Measurements from ENCODE around the gene MED8.

The MED8 gene

GRCh38 chr1:43358746-43359693 is 30.6 kb downstream of the MED8 start, which contains the start of gene CDC20:
TSS of gene CDC20 (plus strand) at chr1:43358981. CDS start at chr1:43359216, 235 bp downstream.
- peak; percentile 99 to 100 (median 99) for DNase-seq (ENCODE audit: low read depth in 3 of 3)

- no peak for DNase-seq (ENCODE audit: low read depth in 3 of 3)
Observed at GRCh38 chr1:43358121-43358745, 31.4 kb downstream of the MED8 start.

GRCh38 chr1:43357251-43357650 is 32.3 kb downstream of the MED8 start:
- no peak for DNase-seq (ENCODE audit: low read depth in 3 of 3)

- no peak for DNase-seq (ENCODE audit: low read depth in 3 of 3)
Observed at GRCh38 chr1:43354936-43355335, 34.7 kb downstream of the MED8 start.

- DNase-seq (ENCODE audit: low read depth in 3 of 3) = no peak
Observed at GRCh38 chr1:43354471-43354870, 35.1 kb downstream of the MED8 start.

DNA sequence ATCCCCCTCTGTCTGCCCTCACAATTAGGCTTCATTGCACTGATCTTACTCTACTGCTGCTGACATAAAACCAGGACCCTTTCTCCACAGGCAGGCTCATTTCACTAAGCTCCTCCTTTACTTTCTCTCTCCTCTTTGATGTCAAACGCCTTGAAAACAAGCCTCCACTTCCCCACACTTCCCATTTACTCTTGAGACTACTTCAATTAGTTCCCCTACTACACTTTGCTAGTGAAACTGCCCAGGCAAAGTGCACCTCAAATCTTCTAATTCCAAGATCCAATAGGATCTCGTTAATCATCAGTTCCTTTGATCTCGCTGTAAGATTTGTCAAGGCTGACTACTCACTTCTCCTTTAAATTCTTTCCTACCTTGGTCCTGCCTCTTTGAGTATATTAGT is 36.7 kb downstream of the MED8 start:
- no peak for DNase-seq (ENCODE audit: low read depth in 3 of 3)

- DNase-seq (ENCODE audit: low read depth in 3 of 3) = no peak
Observed at GRCh38 chr1:43352351-43352705, 37.3 kb downstream of the MED8 start.

DNA sequence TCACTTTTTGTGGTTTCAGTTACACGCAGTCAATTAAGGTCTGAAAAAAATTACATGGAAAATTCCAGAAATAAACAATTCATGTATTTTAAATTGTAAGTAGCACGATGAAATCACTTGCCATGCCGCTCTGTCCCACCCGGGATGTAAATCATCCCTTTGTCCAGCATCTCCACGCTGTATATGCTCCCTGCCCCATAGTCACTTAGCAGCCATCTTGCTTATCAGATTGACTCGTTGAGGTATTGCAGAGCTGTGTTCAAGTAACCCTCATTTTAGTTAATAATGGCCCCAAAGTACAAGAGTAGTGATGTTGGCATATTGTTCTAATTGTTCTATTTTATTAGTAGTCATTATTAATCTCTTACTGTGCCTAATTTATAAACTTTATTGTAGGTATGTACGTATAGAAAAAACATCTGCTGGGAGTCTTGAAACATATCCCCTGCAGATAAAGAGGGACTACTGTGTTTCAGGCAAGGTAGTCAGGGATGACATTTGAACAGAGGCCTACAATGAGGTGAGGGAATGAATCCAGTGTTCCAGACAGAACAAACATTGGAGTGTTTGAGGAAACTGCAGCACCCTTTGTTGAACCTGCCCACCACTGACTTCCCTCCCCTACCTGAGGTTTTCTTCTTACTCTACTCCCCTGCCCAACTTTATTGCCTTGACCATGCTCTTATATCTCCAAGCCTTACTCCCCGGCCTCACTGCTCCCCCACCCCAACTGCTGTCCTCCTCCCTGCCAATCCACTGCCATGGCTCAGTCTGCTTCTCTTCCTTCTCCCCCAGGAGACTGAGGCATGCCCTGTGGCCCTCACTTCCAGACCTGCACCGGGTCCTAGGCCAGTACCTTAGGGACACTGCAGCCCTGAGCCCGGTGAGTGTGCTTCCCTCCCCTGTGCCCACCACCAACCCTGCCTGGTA is 37.9 kb downstream of the MED8 start:
- DNase-seq (ENCODE audit: low read depth in 3 of 3) = no peak

DNA sequence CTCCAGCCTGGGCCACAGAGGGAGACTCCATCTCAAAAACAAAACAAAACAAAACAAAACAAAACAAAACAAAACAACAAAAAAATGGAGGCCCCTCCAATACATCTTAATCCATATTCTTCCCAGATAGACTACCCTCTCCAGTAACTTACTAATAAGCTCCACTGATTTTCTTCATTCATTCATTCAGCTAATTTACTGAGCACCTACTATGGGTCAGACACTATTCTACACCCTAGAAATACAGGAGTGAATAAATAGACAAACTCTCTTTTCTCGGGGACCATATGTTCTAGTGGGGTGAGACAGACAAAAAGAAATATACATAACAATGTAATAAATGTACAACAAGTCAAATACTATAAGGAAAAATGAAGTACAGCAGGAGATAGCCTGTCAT is 38.6 kb downstream of the MED8 start:
- no peak for DNase-seq (ENCODE audit: low read depth in 3 of 3)

GRCh38 chr1:43349594-43350306 is 39.9 kb downstream of the MED8 start:
- DNase-seq (ENCODE audit: low read depth in 3 of 3) = no peak

- DNase-seq (ENCODE audit: low read depth in 3 of 3) = peak in 1 of 3 experiments; percentile 46
Observed at GRCh38 chr1:43348809-43349593, 40.6 kb downstream of the MED8 start.

DNA sequence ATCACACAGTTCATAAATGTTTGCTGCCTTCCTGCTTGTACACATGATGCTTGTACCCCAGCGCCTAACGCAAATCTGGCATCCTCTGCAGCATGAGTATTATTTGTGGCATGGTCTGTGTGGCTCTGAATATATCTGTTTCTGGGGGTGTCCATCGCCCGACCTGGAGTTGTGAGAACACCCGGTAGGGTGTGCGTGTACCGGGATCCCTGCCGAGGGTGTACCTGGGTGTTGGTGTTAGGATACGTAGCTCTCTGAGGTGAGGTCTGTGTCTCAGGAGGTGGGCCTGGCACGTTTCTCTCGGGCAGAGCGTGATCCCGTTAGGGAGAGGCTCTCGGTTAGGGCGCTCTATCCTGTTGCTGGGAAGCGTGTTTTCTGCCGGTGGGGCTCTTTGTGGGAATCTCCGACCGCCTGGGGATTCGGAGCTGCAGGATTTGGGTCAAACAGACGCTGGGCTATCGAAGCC is 41.2 kb downstream of the MED8 start:
- no peak for DNase-seq (ENCODE audit: low read depth in 3 of 3)

DNA sequence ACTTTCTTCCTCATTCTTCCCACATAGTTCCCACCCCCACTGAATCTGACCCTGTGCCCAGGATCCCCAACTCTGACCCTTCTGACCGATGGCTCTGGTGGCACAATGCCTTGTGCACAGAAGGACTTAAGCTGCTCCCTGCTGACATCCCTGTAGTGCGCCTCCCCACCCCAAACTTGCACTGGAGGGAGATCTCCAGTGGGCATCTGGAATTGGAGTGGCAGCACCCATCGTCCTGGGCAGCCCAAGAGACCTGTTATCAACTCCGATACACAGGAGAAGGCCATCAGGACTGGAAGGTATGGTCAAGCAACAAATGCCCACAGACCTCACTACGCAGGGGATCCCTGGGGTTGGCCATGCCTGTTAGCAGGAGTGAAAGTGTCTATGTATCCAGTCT is 43.0 kb downstream of the MED8 start:
- DNase-seq (ENCODE audit: low read depth in 3 of 3) = no peak

DNA sequence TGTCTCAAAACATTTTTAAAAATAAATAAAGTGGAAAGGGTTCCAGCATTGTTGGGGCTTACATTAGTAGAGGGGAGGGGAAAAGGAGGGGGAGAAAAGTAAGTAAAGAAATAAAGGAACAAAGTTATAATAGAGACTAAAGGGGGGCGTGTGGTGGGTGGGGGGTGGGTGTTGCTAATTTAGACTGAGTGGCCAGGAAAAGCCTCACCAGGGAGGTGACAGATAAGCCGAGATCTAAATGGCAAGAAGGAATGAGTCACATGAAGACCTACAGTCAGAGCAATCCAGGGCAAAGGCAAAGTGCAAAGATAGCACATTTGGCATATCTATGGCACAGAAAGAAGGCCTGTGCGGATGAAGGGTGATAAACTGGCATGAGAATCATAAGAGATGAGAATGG is 44.5 kb downstream of the MED8 start:
- no peak for DNase-seq (ENCODE audit: low read depth in 3 of 3)

GRCh38 chr1:43344267-43344850 is 45.2 kb downstream of the MED8 start:
- DNase-seq (ENCODE audit: low read depth in 3 of 3) = no peak

DNA sequence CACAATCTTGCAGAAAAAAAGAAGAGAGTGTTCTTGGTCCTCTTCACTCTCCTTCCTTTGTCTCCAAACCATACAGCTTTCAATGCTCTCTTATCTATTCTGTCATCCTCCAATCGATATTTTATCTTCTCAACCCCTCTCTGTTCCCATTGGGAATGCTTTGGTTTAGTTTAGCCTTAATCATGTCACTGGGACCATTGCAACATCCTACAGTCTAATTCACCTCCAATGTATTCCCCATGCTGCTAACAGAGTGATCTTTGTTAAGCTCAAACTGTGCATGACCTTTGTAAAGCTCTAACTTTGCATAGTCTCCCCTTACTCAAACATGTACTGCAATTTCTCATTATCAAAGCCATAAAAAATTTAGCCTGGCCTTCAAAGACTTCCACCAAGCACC is 49.0 kb downstream of the MED8 start:
- no peak for DNase-seq (ENCODE audit: low read depth in 3 of 3)

- DNase-seq (ENCODE audit: low read depth in 3 of 3) = no peak
Observed at GRCh38 chr1:43339584-43340232, 49.9 kb downstream of the MED8 start.

GRCh38 chr1:43338001-43338400 is 51.6 kb downstream of the MED8 start:
- no peak for DNase-seq (ENCODE audit: low read depth in 3 of 3)

DNA sequence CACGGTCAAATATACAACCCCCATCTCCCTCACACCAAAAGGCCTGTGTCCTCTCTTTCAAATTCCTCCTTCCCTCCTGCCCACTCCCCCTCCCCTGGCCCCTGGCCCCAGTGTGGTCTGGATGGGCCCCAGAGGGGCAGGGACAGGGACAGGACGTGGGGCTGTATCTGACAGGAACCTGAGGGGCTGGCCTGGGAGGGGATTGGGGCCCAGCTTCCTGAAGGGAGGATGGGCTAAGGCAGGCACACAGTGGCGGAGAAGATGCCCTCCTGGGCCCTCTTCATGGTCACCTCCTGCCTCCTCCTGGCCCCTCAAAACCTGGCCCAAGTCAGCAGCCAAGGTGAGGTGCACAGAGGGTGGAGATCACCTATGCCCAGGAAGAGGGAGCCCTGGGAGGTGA is 52.0 kb downstream of the MED8 start, which contains the start of gene MPL:
Gene MPL, plus strand, starts transcription at position 231 of the 400 bp plus-strand sequence. Its CDS starts 31 bp downstream, at position 262.
- no peak for DNase-seq (ENCODE audit: low read depth in 3 of 3)
